CD8-positive, alpha-beta memory T cell (primary cell): ENCODE results near the gene TYRP1. TPM values are rescaled to one million over a fixed set of nuclear protein-coding genes. Genes with fewer than 3 reads are reported as not detected.

Experiments used
- CTCF ChIA-PET: fragments of 350-600 bp; sonication (Branson Sonifier 250); formaldehyde crosslinking; loops from one replicate; lab custom pipeline; 2021; ENCODE audit warnings: antibody characterized with exemption; lab: Charles Lee
- POLR2A ChIA-PET: fragments of 350-600 bp; sonication (Branson Sonifier 250); formaldehyde crosslinking; loops from one replicate; lab custom pipeline; 2021; ENCODE audit warnings: antibody characterized with exemption; lab: Charles Lee
- DNase-seq, 5 donors: peaks; one replicate each; pipeline versions ENCODE4 v3.0.0 to v3.0.0-alpha.2; 2020 to 2022; ENCODE audit warnings: mixed read lengths in 1 of 5
- H3K27ac ChIP-seq: one replicate; pipeline ENCODE4 v1.7.0; 2013; ENCODE audit warnings: low read depth, mild to moderate bottlenecking, low read length, moderate library complexity
- H3K27me3 ChIP-seq: 2 replicates; pipeline ENCODE4 v1.7.0; 2013; ENCODE audit warnings: low read length, mild to moderate bottlenecking; ENCODE audit not compliant: insufficient read depth, poor library complexity, severe bottlenecking
- H3K36me3 ChIP-seq: 2 replicates; pipeline ENCODE4 v1.7.0; 2013; ENCODE audit warnings: mild to moderate bottlenecking, low read length, moderate library complexity; ENCODE audit not compliant: insufficient read depth
- H3K4me1 ChIP-seq: 2 replicates; pipeline ENCODE4 v1.7.0; 2013; ENCODE audit warnings: mild to moderate bottlenecking, low read length, moderate library complexity; ENCODE audit not compliant: insufficient read depth
- H3K4me3 ChIP-seq: 2 replicates; pipeline ENCODE4 v1.7.0; 2013; ENCODE audit warnings: mild to moderate bottlenecking, low read length
- H3K9me3 ChIP-seq: 2 replicates; pipeline ENCODE4 v1.7.0; 2013; ENCODE audit warnings: mild to moderate bottlenecking, low read length
- H3K27ac Mint-ChIP-seq, 8 donors: one replicate each; pipeline ENCODE4 v1.8.0; 2020 to 2021; ENCODE audit warnings: mixed read lengths in 8 of 8, mild to moderate bottlenecking in 6 of 8, inconsistent platforms in 3 of 8, moderate library complexity in 3 of 8
- H3K27me3 Mint-ChIP-seq, 2 donors: one replicate each; pipeline ENCODE4 v1.8.0; 2020 to 2021; ENCODE audit warnings: mixed read lengths in 2 of 2, mild to moderate bottlenecking in 1 of 2, moderate library complexity in 1 of 2
- H3K36me3 Mint-ChIP-seq, 3 donors: one replicate each; pipeline ENCODE4 v1.8.0; 2020 to 2021; ENCODE audit warnings: mixed read lengths in 3 of 3, inconsistent platforms in 1 of 3, mild to moderate bottlenecking in 1 of 3
- H3K4me1 Mint-ChIP-seq, 3 donors: one replicate each; pipeline ENCODE4 v1.8.0; 2020 to 2021; ENCODE audit warnings: mixed read lengths in 3 of 3, inconsistent platforms in 1 of 3, mild to moderate bottlenecking in 1 of 3
- H3K4me3 Mint-ChIP-seq, 7 donors: one replicate each; pipeline ENCODE4 v1.8.0; 2020 to 2021; ENCODE audit warnings: mixed read lengths in 7 of 7, mild to moderate bottlenecking in 6 of 7, moderate library complexity in 4 of 7, inconsistent platforms in 2 of 7
- H3K9me3 Mint-ChIP-seq, 5 donors: one replicate each; pipeline ENCODE4 v1.8.0; 2020 to 2022; ENCODE audit warnings: mixed read lengths in 5 of 5, mild to moderate bottlenecking in 3 of 5, moderate library complexity in 2 of 5, inconsistent platforms in 1 of 5
- polyA plus RNA-seq: library from polyadenylated mRNA; unstranded; fragments of 300-500 nt; fragmentation: Illumina TruSeq; gene quantifications from one replicate; pipeline ENCODE4 v1.2.3, GENCODE V29; 2021
- total RNA-seq, 2 experiments: library from RNA; stranded (reverse); gene quantifications; one replicate each; pipeline ENCODE4 v1.2.3, GENCODE V29; 2021

Gene TYRP1
- total and polyA plus RNA-seq, 3 experiments from 2014 or later = not detected

GRCh38 chr9:12712532-12712931 is 19.3 kb downstream of the TYRP1 start:
- Mint-ChIP-seq H3K36me3 (no peaks in the 10 kb centered on the region), H3K4me3 (no peak overlapping the region), H3K9me3 (peaks cover 4 to 49% (median 6%) of the 10 kb centered on the region in 5 donors), H3K27me3 (no peaks in the 10 kb centered on the region), H3K4me1 (no peaks in the 10 kb centered on the region), H3K27ac (no peak overlapping the region)
- H3K9me3 ChIP-seq = no peaks in the 10 kb centered on the region
- POLR2A ChIA-PET = no interaction called here
- no peak for DNase-seq
- H3K4me3 ChIP-seq = no peak overlapping the region
- no peaks in the 10 kb centered on the region for H3K4me1 ChIP-seq
- H3K36me3 ChIP-seq = no peaks in the 10 kb centered on the region
- H3K27ac ChIP-seq = no peak overlapping the region
- CTCF ChIA-PET = no interaction called here
- H3K27me3 ChIP-seq = no peaks in the 10 kb centered on the region

- no peaks in the 10 kb centered on the region for H3K27me3 ChIP-seq
- Mint-ChIP-seq H3K4me1 (no peaks in the 10 kb centered on the region), H3K4me3 (no peak overlapping the region), H3K27me3 (no peaks in the 10 kb centered on the region), H3K36me3 (no peaks in the 10 kb centered on the region), H3K9me3 (peaks cover 0 to 51% (median 6%) of the 10 kb centered on the region in 5 donors), H3K27ac (no peak overlapping the region)
- POLR2A ChIA-PET = no interaction called here
- no peaks in the 10 kb centered on the region for H3K36me3 ChIP-seq
- H3K27ac ChIP-seq = no peak overlapping the region
- CTCF ChIA-PET = no interaction called here
- H3K4me1 ChIP-seq = no peaks in the 10 kb centered on the region
- no peak overlapping the region for H3K4me3 ChIP-seq
- no peak for DNase-seq
- H3K9me3 ChIP-seq = no peaks in the 10 kb centered on the region
Measured at GRCh38 chr9:12715268-12715667, 22.1 kb downstream of the TYRP1 start.

DNA sequence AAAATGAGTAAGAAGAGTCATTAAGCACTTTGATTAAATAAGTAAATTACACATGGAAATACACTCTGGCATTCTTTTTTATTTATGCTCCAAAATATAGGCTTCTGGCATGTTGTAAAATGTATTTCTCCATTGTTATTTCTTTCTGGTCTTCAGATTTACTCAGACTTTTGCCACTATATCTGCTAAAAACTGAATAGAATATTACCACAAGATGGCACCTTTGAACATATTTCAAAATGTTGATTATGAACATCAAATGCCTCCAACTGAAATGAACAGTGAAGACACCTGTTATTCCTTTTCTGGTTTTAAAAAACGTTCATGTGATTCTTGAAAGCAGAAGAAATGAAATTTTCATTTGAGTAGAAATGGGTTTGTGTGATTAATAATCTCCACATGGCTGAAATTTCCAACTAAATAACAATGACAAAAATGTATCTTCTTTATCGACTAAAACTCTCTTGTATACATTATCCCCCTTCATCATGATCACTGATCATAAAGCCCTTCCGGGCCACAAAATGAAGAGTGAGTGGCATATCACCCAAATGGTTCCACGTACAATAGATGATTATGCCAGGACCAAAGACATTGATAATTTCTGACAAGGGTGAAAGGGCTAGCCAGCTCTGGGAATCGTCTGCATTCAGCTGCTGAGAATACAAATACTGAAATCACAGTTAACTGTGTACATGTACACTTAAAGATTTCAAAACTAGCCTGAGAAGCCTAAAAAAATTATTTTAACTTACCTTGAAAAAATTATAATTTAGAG is 23.8 kb downstream of the TYRP1 start:
- CTCF ChIA-PET = no interaction called here
- Histone ChIP-seq H3K36me3 (no peaks in the 10 kb centered on the region), H3K4me3 (no peak overlapping the region), H3K4me1 (no peaks in the 10 kb centered on the region), H3K27ac (no peak overlapping the region), H3K27me3 (no peaks in the 10 kb centered on the region), H3K9me3 (no peaks in the 10 kb centered on the region)
- Mint-ChIP-seq H3K9me3 (peaks cover 0 to 51% (median 12%) of the 10 kb centered on the region in 5 donors), H3K27me3 (no peaks in the 10 kb centered on the region), H3K4me3 (no peak overlapping the region), H3K36me3 (no peaks in the 10 kb centered on the region), H3K27ac (no peak overlapping the region), H3K4me1 (no peaks in the 10 kb centered on the region)
- DNase-seq = no peak
- POLR2A ChIA-PET = no interaction called here

GRCh38 chr9:12717907-12718306 is 24.7 kb downstream of the TYRP1 start:
- no peaks in the 10 kb centered on the region for H3K9me3 ChIP-seq
- no peaks in the 10 kb centered on the region for H3K36me3 ChIP-seq
- Mint-ChIP-seq H3K4me1 (no peaks in the 10 kb centered on the region), H3K4me3 (no peak overlapping the region), H3K9me3 (peaks cover 0 to 46% (median 12%) of the 10 kb centered on the region in 5 donors), H3K27ac (no peak overlapping the region), H3K36me3 (no peaks in the 10 kb centered on the region), H3K27me3 (no peaks in the 10 kb centered on the region)
- DNase-seq = no peak
- H3K4me3 ChIP-seq = no peak overlapping the region
- POLR2A ChIA-PET = no interaction called here
- H3K4me1 ChIP-seq = no peaks in the 10 kb centered on the region
- CTCF ChIA-PET = interaction anchor here (0.8 kb wide), 1 partner anchor 9 kb away, joined by 3 read pairs; no protein-coding TSS in a partner anchor
- no peak overlapping the region for H3K27ac ChIP-seq
- H3K27me3 ChIP-seq = no peaks in the 10 kb centered on the region

- ChIA-PET POLR2A (no interaction called here), CTCF (interaction anchor here (0.8 kb wide), 1 partner anchor 9 kb away, joined by 3 read pairs; no protein-coding TSS in a partner anchor)
- no peaks in the 10 kb centered on the region for H3K9me3 ChIP-seq
- H3K36me3 Mint-ChIP-seq = no peaks in the 10 kb centered on the region
- no peak overlapping the region for H3K27ac ChIP-seq
- no peaks in the 10 kb centered on the region for H3K27me3 ChIP-seq
- no peaks in the 10 kb centered on the region for H3K4me1 Mint-ChIP-seq
- no peaks in the 10 kb centered on the region for H3K4me1 ChIP-seq
- no peak overlapping the region for H3K27ac Mint-ChIP-seq
- no peak overlapping the region for H3K4me3 Mint-ChIP-seq
- peaks cover 0 to 44% (median 13%) of the 10 kb centered on the region in 5 donors for H3K9me3 Mint-ChIP-seq
- no peaks in the 10 kb centered on the region for H3K36me3 ChIP-seq
- no peak overlapping the region for H3K4me3 ChIP-seq
- DNase-seq = no peak
- H3K27me3 Mint-ChIP-seq = no peaks in the 10 kb centered on the region
Measured at GRCh38 chr9:12718482-12719026, 25.4 kb downstream of the TYRP1 start.

GRCh38 chr9:12719431-12719830 is 26.2 kb downstream of the TYRP1 start:
- Mint-ChIP-seq H3K27me3 (no peaks in the 10 kb centered on the region), H3K4me3 (no peak overlapping the region), H3K36me3 (no peaks in the 10 kb centered on the region), H3K9me3 (peaks cover 0 to 43% (median 13%) of the 10 kb centered on the region in 5 donors), H3K27ac (no peak overlapping the region), H3K4me1 (no peaks in the 10 kb centered on the region)
- Histone ChIP-seq H3K9me3 (no peaks in the 10 kb centered on the region), H3K4me3 (no peak overlapping the region), H3K27ac (no peak overlapping the region), H3K36me3 (no peaks in the 10 kb centered on the region), H3K4me1 (no peaks in the 10 kb centered on the region), H3K27me3 (no peaks in the 10 kb centered on the region)
- DNase-seq = no peak
- ChIA-PET POLR2A (no interaction called here), CTCF (no interaction called here)

DNA sequence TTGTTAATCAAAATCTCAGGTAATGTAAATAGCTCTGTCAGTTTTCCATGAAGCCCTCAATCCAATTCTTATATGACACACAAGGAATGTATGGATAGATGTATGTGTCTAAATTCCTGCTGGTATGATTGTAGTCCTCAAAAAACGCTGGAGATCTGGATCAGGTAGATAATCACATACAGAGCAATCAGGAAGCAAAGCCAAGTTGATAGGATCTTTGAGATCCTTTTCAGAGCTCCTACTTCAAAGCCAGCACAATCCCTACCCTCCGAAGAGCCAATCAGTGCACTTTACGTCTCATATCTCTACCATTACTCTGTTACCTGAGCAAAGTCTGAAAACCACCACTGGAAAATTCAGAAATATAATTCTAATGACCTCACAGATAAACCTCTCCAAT is 27.4 kb downstream of the TYRP1 start:
- Histone ChIP-seq H3K27me3 (no peaks in the 10 kb centered on the region), H3K4me1 (no peaks in the 10 kb centered on the region), H3K27ac (no peak overlapping the region), H3K9me3 (no peaks in the 10 kb centered on the region), H3K36me3 (no peaks in the 10 kb centered on the region), H3K4me3 (no peak overlapping the region)
- Mint-ChIP-seq H3K36me3 (no peaks in the 10 kb centered on the region), H3K27me3 (no peaks in the 10 kb centered on the region), H3K9me3 (peaks cover 2 to 36% (median 13%) of the 10 kb centered on the region in 5 donors), H3K4me3 (no peak overlapping the region), H3K27ac (no peak overlapping the region), H3K4me1 (no peaks in the 10 kb centered on the region)
- POLR2A ChIA-PET = no interaction called here
- CTCF ChIA-PET = no interaction called here
- DNase-seq = no peak

DNA sequence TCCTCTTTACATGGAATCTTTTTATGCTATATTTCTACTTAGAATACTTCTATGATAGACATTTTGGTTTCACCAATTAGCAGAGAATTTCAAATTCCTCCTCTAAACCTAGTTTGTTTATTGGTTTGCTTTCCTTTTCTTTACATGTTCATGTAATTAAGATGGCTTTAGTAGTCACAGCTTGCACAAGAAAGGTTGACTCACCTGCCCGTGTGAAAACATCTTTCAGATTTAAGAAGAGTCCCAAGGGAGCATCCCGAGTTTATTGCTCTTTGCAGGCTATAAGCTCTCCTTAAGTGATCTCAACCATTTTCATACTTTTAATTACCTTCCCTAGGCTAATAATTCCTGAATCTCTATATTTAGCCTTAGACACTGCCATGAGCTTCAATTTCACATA is 28.9 kb downstream of the TYRP1 start:
- ChIA-PET CTCF (no interaction called here), POLR2A (no interaction called here)
- Mint-ChIP-seq H3K27ac (no peak overlapping the region), H3K9me3 (peaks cover 2 to 33% (median 11%) of the 10 kb centered on the region in 5 donors), H3K4me3 (no peak overlapping the region), H3K27me3 (no peaks in the 10 kb centered on the region), H3K4me1 (no peaks in the 10 kb centered on the region), H3K36me3 (no peaks in the 10 kb centered on the region)
- no peak overlapping the region for H3K27ac ChIP-seq
- no peaks in the 10 kb centered on the region for H3K36me3 ChIP-seq
- no peaks in the 10 kb centered on the region for H3K27me3 ChIP-seq
- H3K4me1 ChIP-seq = no peaks in the 10 kb centered on the region
- no peak for DNase-seq
- H3K9me3 ChIP-seq = no peaks in the 10 kb centered on the region
- no peak overlapping the region for H3K4me3 ChIP-seq
